H9 (cell line): ENCODE measurements around the gene ATF3. TPM values are rescaled to one million over a fixed set of nuclear protein-coding genes. Genes with fewer than 3 reads are reported as not detected.

Experiments
- DNase-seq: peaks from one replicate; pipeline ENCODE4 v3.0.0-alpha.2; 2017
- H2AFZ ChIP-seq: one replicate; pipeline ENCODE4 v1.6.1; 2013; ENCODE audit warnings: mild to moderate bottlenecking, low read length, control low read depth, moderate library complexity
- H2AK5ac ChIP-seq: 2 replicates; pipeline ENCODE4 v1.6.1; 2013; ENCODE audit warnings: low read length, control low read depth, mixed read lengths; ENCODE audit not compliant: insufficient read length
- H2BK120ac ChIP-seq: one replicate; pipeline ENCODE4 v1.6.1; 2013; ENCODE audit warnings: low read depth, mild to moderate bottlenecking, low read length, control low read depth, inconsistent platforms; ENCODE audit not compliant: poor library complexity, severe bottlenecking
- H2BK12ac ChIP-seq: 2 replicates; pipeline ENCODE4 v1.6.1; 2013; ENCODE audit warnings: low read length, control low read depth, mixed read lengths, low read depth; ENCODE audit not compliant: insufficient read length
- H2BK15ac ChIP-seq: 2 replicates; pipeline ENCODE4 v1.6.1; 2013; ENCODE audit warnings: low read depth, low read length, control low read depth
- H2BK20ac ChIP-seq: one replicate; pipeline ENCODE4 v1.6.1; 2013; ENCODE audit warnings: low read depth, mild to moderate bottlenecking, low read length, control low read depth, inconsistent platforms; ENCODE audit not compliant: poor library complexity, severe bottlenecking
- H2BK5ac ChIP-seq: 2 replicates; pipeline ENCODE4 v1.6.1; 2013; ENCODE audit warnings: low read length, control low read depth, mixed read lengths; ENCODE audit not compliant: insufficient read length
- H3K14ac ChIP-seq: 2 replicates; pipeline ENCODE4 v1.6.1; 2013; ENCODE audit warnings: low read length, control low read depth; ENCODE audit not compliant: insufficient read depth
- H3K18ac ChIP-seq: 2 replicates; pipeline ENCODE4 v1.6.1; 2013; ENCODE audit warnings: low read depth, mild to moderate bottlenecking, mixed read lengths, low read length, control low read depth; ENCODE audit not compliant: insufficient read length
- H3K23ac ChIP-seq: 2 replicates; pipeline ENCODE4 v1.6.1; 2013; ENCODE audit warnings: low read length, control low read depth, mixed read lengths, low read depth; ENCODE audit not compliant: insufficient read length
- H3K23me2 ChIP-seq: 2 replicates; pipeline ENCODE4 v1.6.1; 2013; ENCODE audit warnings: low read depth, mild to moderate bottlenecking, mixed read lengths, low read length, control low read depth; ENCODE audit not compliant: insufficient read length, poor library complexity, severe bottlenecking
- H3K27ac ChIP-seq: 2 replicates; pipeline ENCODE4 v1.5.1; 2013; ENCODE audit warnings: low read length, control low read depth, mixed read lengths, low read depth; ENCODE audit not compliant: insufficient read length
- H3K27me3 ChIP-seq: 2 replicates; pipeline ENCODE4 v1.6.1; 2013; ENCODE audit warnings: low read length, control low read depth, inconsistent platforms; ENCODE audit not compliant: insufficient read depth
- H3K4ac ChIP-seq: 2 replicates; pipeline ENCODE4 v1.6.1; 2013; ENCODE audit warnings: low read depth, mild to moderate bottlenecking, control low read depth, inconsistent platforms, low read length, moderate library complexity
- H3K4me1 ChIP-seq: 2 replicates; pipeline ENCODE4 v1.6.1; 2013; ENCODE audit warnings: low read length, control low read depth, inconsistent platforms; ENCODE audit not compliant: insufficient read depth
- H3K4me2 ChIP-seq: 2 replicates; pipeline ENCODE4 v1.6.1; 2013; ENCODE audit warnings: low read length, control low read depth, mixed read lengths; ENCODE audit not compliant: insufficient read length, insufficient read depth
- H3K56ac ChIP-seq: 2 replicates; pipeline ENCODE4 v1.6.1; 2013; ENCODE audit warnings: low read depth, mild to moderate bottlenecking, mixed read lengths, low read length, control low read depth; ENCODE audit not compliant: insufficient read length
- H3K79me1 ChIP-seq: 2 replicates; pipeline ENCODE4 v1.6.1; 2013; ENCODE audit warnings: low read depth, mild to moderate bottlenecking, moderate library complexity, low read length, control low read depth, inconsistent platforms; ENCODE audit not compliant: insufficient read depth, poor library complexity, severe bottlenecking
- H3K79me2 ChIP-seq: 2 replicates; pipeline ENCODE4 v1.6.1; 2013; ENCODE audit warnings: low read length, control low read depth, inconsistent platforms; ENCODE audit not compliant: insufficient read depth
- H3K9ac ChIP-seq: 2 replicates; pipeline ENCODE4 v1.6.1; 2013; ENCODE audit warnings: low read length, control low read depth, mixed read lengths; ENCODE audit not compliant: insufficient read length; ENCODE audit errors: extremely low read depth
- H3K9me3 ChIP-seq: one replicate; pipeline ENCODE4 v1.6.1; 2013; ENCODE audit warnings: low read depth, low read length, inconsistent platforms; ENCODE audit not compliant: control insufficient read depth
- H3T11ph ChIP-seq: one replicate; pipeline ENCODE4 v1.6.1; 2013; ENCODE audit warnings: mild to moderate bottlenecking, low read length, control low read depth, inconsistent platforms
- H4K20me1 ChIP-seq: one replicate; pipeline ENCODE4 v1.6.1; 2013; ENCODE audit not compliant: control insufficient read depth, insufficient read length, insufficient read depth
- H4K5ac ChIP-seq: 2 replicates; pipeline ENCODE4 v1.6.1; 2013; ENCODE audit warnings: low read depth, mild to moderate bottlenecking, mixed read lengths, low read length, control low read depth; ENCODE audit not compliant: insufficient read length
- H4K8ac ChIP-seq: replicated peaks from 2 replicates; pipeline ENCODE4 v1.6.1; 2013; ENCODE audit warnings: low read length, control low read depth, mixed read lengths, low read depth; ENCODE audit not compliant: insufficient read length
- H4K91ac ChIP-seq: 2 replicates; pipeline ENCODE4 v1.6.1; 2013; ENCODE audit warnings: low read depth, mild to moderate bottlenecking, moderate library complexity, mixed read lengths, low read length, control low read depth; ENCODE audit not compliant: insufficient read length
- H3K27ac Mint-ChIP-seq, 3 experiments: 2 replicates in 2 of 3; 3 replicates in 1 of 3; pipeline ENCODE4 v1.8.0; 2020 to 2021; ENCODE audit warnings: mixed read lengths in 3 of 3, mild to moderate bottlenecking in 1 of 3, moderate library complexity in 1 of 3
- H3K27me3 Mint-ChIP-seq: 2 replicates; pipeline ENCODE4 v1.8.0; 2021; ENCODE audit warnings: low read depth, mild to moderate bottlenecking, moderate library complexity, mixed read lengths
- H3K36me3 Mint-ChIP-seq, 3 experiments: 2 replicates in 2 of 3; 3 replicates in 1 of 3; pipeline ENCODE4 v1.8.0; 2020 to 2021; ENCODE audit warnings: low read depth in 3 of 3, mixed read lengths in 3 of 3; ENCODE audit not compliant: insufficient read depth in 1 of 3
- H3K4me1 Mint-ChIP-seq, 2 experiments: 2 replicates each; pipeline ENCODE4 v1.8.0; 2020; ENCODE audit warnings: mixed read lengths in 2 of 2
- H3K4me3 Mint-ChIP-seq, 2 experiments: 2 replicates in 1 of 2; 3 replicates in 1 of 2; pipeline ENCODE4 v1.8.0; 2020 to 2021; ENCODE audit warnings: mild to moderate bottlenecking in 2 of 2, mixed read lengths in 2 of 2, moderate library complexity in 1 of 2
- H3K9me3 Mint-ChIP-seq, 2 experiments: 2 replicates in 1 of 2; 3 replicates in 1 of 2; pipeline ENCODE4 v1.8.0; 2020; ENCODE audit warnings: mild to moderate bottlenecking in 2 of 2, mixed read lengths in 2 of 2, moderate library complexity in 1 of 2
- CTCF ChIP-seq: fragments of 200-600 bp; sonication (generic); conservative IDR thresholded peaks from 3 replicates; pipeline ENCODE4 v1.8.0; 2021; ENCODE audit warnings: antibody characterized with exemption, mild to moderate bottlenecking
- WGBS: extraction: QIAGEN DNeasy Blood & Tissue Kit; methylation state at CpG from one replicate; pipeline ENCODE4 v1.1.7; 2013; ENCODE audit warnings: missing lambda C conversion rate, low lambda C conversion rate, mixed read lengths; ENCODE audit not compliant: insufficient read length; ENCODE audit errors: extremely low coverage; 5-methylcytosine and 5-hydroxymethylcytosine counted together
- total RNA-seq: library from RNA; stranded (reverse); gene quantifications from 2 replicates; pipeline ENCODE4 v1.2.1, GENCODE V29; 2021

Gene ATF3
- total RNA-seq, 1 experiment from 2014 or later: 14.7 TPM

- H4K8ac ChIP-seq: no peak overlapping the region
- no peaks in the 10 kb centered on the region for H3K79me1 ChIP-seq
- H2BK12ac ChIP-seq: no peak overlapping the region
- no peak overlapping the region for H3K4me3 Mint-ChIP-seq
- no peak overlapping the region for H2BK20ac ChIP-seq
- H3K27ac Mint-ChIP-seq: no peak overlapping the region
- no peak overlapping the region for H3K56ac ChIP-seq
- H3K9me3 Mint-ChIP-seq: no peaks in the 10 kb centered on the region; a peak in 1 of 5 replicates
- no peak overlapping the region for H2BK120ac ChIP-seq
- no peak overlapping the region for H3K9ac ChIP-seq
- H4K5ac ChIP-seq: no peak overlapping the region
- no peak overlapping the region for H2AK5ac ChIP-seq
- no peak overlapping the region for H2AFZ ChIP-seq
- no peak overlapping the region for H2BK5ac ChIP-seq
- no peak overlapping the region for H3K4ac ChIP-seq
- H3K14ac ChIP-seq: no peak overlapping the region
- no peak overlapping the region for H3K27ac ChIP-seq
- no peaks in the 10 kb centered on the region for H3K23me2 ChIP-seq
- no peak overlapping the region for H2BK15ac ChIP-seq
- H3T11ph ChIP-seq: no peak overlapping the region
- H4K20me1 ChIP-seq: no peaks in the 10 kb centered on the region
- peaks cover 3% of the 10 kb centered on the region; the same call in 1 of the 2 replicates for H3K4me1 ChIP-seq
- no peaks in the 10 kb centered on the region for H3K4me1 Mint-ChIP-seq
- TF ChIP-seq CTCF: no peak
- no peaks in the 10 kb centered on the region for H3K36me3 Mint-ChIP-seq
- no peak overlapping the region for H3K4me2 ChIP-seq
- H4K91ac ChIP-seq: no peak overlapping the region
- no CpG with 5 or more reads among the region's 5 CpGs for WGBS
- H3K9me3 ChIP-seq: no peaks in the 10 kb centered on the region
- H3K27me3 ChIP-seq: no peaks in the 10 kb centered on the region
- DNase-seq: no peak
- peaks cover 19% of the 10 kb centered on the region for H3K27me3 Mint-ChIP-seq
- H3K23ac ChIP-seq: no peak overlapping the region
- H3K79me2 ChIP-seq: no peaks in the 10 kb centered on the region
- H3K18ac ChIP-seq: no peak overlapping the region
These were observed 19.5 kb downstream of the ATF3 start for GRCh38 chr1:212628046-212628445.
